GM21423 (cell line): ENCODE results near the gene RBMX2.

Source experiments
- ATAC-seq: cut with Tn5 transposase; IDR thresholded peaks from one replicate; pipeline ENCODE4 v1.9.1; 2021; ENCODE audit warnings: mild to moderate bottlenecking, moderate library complexity; ENCODE audit not compliant: unreplicated experiment

RBMX2 gene

DNA sequence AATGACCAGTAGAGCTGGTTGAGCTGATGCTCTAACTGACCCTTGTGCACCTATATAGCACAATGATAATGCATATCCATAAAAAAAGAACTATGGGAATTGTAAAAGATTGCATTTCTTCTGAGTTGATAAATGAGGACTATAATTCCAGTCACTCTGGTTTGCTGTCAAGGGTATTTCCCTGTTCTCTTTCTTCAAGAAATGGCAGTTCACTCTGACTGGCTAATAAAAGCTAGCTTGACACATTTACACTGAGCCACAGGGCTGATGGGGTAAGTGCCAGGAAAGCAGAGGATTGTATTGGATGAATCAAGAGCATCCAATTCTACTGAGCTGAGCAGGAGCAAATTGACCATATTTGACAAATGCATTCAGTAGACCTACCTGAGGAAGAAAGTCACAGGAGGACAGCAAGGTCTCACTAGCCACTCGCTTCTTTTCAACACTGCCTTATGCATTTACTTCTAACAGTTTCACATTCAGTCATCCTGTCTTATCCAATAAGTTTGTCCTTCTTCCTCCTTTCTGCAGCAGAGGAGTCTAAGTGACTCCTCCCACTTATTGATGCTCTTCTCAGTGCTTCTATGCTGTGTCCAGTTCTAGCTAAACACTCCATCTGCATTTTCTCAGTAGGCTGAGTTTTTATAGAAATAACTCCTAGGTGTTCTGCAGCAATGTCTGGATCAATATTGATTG is 43.0 kb downstream of the RBMX2 start:
- ATAC-seq = peak; percentile 56

DNA sequence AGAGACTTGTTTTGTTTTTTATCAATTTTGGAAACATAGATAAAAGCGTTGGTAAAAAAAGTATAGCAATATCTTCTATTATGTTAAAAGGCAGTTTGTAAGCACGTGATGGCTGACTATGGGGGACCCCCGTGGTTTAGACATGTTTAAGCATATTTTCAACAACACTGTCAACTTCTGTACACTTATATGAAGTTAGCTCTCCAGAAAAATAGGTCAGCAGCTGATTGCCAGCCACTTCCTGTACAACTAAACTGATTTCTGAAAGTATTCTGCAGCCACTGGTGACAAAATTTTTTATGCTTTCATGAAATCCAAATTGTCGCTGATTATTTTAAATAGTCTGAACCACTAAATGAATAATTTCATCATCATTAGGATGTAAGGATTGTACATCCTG is 45.2 kb downstream of the RBMX2 start:
- no peak for ATAC-seq
